VCaP (cell line): ENCODE data around the gene GRIA1.
"Not testable (repeated sequence)": the region's sequence is repeated elsewhere in the genome, so short reads cannot be mapped to it uniquely, and the experiment has no call there.

ENCODE experiments used
- H3K27ac ChIP-seq: fragments of 450-650 bp; 2 replicates; pipeline ENCODE4 v1.5.1; 2017
- TF ChIP-seq, protein P1 (sequence below): fragments of 450-650 bp; conservative IDR thresholded peaks from 2 replicates; pipeline ENCODE4 v1.5.1; 2017; ENCODE audit warnings: mild to moderate bottlenecking, moderate library complexity

The GRIA1 gene

DNA sequence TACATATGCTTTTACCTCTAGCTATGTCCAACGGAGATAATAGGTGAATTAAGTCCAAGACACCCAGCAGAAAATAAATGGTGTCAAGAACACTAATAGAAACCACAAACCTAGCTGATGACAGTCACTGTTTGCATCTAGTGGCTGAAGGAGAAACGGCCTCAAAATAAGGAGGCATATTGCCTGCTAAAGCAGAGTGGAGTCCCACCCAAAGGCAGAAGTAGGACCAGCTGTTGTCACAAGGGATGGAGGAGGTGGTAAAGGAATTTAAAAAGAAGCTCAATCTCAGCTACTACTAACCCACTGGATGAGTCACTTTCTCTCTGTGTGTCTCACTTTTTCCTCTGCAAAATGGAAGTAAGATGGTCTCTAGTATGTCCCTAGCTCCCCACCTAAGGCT, 224.3 kb downstream of the GRIA1 start:
- TF ChIP-seq, protein P1, sequence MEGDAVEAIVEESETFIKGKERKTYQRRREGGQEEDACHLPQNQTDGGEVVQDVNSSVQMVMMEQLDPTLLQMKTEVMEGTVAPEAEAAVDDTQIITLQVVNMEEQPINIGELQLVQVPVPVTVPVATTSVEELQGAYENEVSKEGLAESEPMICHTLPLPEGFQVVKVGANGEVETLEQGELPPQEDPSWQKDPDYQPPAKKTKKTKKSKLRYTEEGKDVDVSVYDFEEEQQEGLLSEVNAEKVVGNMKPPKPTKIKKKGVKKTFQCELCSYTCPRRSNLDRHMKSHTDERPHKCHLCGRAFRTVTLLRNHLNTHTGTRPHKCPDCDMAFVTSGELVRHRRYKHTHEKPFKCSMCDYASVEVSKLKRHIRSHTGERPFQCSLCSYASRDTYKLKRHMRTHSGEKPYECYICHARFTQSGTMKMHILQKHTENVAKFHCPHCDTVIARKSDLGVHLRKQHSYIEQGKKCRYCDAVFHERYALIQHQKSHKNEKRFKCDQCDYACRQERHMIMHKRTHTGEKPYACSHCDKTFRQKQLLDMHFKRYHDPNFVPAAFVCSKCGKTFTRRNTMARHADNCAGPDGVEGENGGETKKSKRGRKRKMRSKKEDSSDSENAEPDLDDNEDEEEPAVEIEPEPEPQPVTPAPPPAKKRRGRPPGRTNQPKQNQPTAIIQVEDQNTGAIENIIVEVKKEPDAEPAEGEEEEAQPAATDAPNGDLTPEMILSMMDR: no peak
- no peak overlapping the region for H3K27ac ChIP-seq

DNA sequence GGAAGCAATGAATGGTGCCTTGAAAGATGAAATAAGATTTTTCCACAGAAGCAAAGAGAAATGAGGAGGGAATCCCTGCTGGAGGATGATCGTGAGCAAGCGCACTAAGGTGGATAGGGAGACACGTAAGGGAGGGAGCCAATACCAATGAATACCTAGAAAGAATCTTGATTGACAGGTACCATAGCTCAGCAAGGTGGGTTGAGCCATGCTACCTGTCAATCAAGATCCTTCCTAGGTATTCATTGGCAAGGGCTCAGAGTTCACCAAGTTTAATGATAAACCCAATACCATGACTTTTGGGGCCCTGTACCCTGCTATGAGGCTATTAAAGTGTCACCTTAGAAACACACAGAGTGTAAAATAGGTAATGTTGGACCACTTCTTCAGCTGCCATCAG, 226.8 kb downstream of the GRIA1 start:
- H3K27ac ChIP-seq: no peak overlapping the region
- TF ChIP-seq, protein P1: no peak

DNA sequence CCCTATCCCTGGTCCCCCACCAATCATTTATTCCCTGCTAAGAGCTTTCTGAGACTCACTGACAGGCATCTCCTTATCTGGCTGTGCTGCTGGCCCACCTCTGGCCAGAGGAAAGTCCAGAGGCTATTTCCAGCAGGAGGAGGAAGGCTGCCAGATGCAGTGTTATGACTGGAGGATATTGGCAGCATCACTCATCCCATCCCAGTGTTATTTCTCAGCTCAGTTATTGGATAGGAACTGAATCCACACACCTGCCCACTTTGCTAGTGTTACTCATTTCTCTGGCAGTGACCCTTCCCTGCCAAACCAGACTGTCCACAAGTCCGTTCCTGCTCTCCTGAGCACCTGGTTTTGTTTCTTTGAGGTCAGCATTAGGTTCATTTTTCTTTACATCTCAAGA, 228.2 kb downstream of the GRIA1 start:
- no peak overlapping the region for H3K27ac ChIP-seq

DNA sequence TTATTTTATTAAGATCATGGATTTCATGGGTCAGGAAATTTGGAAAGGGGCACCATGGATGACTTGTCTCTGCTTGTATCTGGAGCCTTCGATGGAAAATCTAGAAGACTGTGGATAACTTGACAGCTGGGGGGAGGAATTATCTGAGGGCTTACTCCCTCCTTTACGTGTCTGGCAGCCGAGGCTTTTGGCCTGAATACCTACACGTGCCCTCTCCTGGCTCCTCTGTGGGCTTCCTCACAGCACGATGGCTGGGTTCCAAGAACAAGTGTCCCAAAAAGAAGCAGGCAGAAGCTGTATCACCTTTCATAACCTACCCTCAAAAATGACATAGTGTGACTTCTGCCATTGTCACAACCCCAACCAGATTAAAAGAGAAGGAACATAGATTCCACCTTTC, 228.9 kb downstream of the GRIA1 start:
- H3K27ac ChIP-seq: no peak overlapping the region
- TF ChIP-seq, protein P1: no peak

More for the DNA sequence above, 228.2 kb downstream of the GRIA1 start:
- TF ChIP-seq, protein P1: no peak

DNA sequence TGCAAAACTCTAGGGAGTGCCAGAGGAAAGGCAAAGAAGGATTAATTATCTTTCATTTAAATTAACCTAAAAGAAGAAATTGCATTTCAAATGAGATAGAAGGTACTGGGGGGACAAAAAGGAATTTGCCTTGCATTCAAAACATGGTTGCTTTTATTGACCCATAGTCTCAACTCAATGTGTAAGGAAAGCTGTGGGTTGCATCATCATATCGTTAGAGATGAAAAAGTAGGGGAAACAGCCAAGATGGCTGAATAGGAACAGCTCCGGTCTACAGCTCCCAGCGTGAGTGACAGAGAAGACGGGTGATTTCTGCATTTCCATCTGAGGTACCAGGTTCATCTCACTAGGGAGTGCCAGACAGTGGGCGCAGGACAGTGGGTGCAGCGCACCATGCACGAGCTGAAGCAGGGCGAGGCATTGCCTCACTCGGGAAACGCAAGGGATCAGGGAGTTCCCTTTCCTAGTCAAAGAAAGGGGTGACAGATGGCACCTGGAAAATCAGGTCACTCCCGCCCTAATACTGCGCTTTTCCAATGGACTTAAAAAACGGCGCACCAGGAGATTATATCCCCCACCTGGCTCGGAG, 232.6 kb downstream of the GRIA1 start:
- H3K27ac ChIP-seq: not testable (repeated sequence)

DNA sequence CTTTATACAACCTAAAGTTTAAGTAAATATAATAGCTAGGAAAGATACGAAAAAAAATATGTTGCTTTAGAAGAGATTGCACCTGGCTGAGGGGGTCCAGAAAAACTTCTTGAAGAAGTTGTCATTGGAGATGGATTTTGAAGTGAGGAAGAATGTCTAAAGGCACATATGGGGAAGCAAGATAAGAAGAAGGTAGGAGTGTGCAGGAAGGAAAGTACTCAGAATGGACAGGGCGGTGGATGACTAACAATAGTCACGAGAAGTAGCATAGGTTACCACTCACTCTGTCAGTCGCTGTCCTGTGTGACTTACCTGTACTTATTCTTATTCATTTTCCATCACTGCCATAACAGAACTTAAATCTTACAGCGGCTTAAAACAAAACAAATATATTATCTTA, 251.6 kb downstream of the GRIA1 start:
- no peak overlapping the region for H3K27ac ChIP-seq
- TF ChIP-seq, protein P1: no peak

DNA sequence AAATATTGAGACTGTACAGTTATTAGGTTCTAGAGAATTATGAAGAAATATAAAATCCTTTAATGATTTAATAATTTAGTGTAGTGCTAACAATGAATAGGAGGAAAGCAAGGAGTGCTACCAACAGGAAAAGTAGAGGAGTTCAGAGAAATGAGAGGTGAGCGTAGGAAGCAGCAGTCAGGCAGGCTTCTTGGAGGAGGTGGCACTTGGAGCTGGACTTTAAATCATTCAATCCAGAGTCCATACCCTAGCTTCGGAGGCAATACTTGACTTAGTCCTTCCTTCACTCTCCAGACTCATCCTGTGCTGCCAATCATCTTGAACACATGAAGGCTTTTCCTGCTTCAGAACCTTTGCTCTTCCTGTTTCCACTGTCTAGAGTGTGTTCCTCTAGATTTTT, 254.3 kb downstream of the GRIA1 start:
- H3K27ac ChIP-seq: no peak overlapping the region
- TF ChIP-seq, protein P1: no peak

DNA sequence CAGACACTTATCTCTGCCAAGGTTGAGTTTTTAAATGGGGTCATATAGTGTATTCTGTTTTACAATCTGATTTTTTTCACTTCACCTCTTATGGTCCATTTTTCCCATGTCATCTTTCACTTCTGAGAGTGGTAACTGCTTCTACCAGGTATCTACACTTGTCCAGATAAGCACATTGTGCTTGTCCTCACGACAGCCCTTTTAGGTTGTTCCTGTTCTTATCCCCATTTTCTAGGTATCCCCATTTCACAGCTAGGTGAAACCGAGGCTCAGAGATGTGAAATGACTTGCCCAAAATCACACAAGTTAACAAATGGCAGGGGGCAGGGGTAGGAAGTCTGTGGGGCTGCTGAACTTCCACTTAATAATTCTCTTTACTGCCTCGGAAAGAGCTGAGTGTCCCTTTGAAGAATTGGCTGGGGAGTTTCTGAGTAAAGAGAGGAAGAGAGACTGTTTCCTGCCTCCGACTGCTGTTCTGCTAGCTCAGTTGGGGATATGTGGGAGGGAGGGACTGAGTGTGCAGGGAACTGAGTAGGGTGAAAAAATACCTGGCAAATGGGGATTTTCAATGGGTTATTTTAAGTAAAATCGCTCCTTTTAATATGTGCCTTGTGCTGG, 255.4 kb downstream of the GRIA1 start:
- TF ChIP-seq, protein P1: no peak
- no peak overlapping the region for H3K27ac ChIP-seq
